ENCODE data around the gene COPS3.

Gene COPS3

DNA sequence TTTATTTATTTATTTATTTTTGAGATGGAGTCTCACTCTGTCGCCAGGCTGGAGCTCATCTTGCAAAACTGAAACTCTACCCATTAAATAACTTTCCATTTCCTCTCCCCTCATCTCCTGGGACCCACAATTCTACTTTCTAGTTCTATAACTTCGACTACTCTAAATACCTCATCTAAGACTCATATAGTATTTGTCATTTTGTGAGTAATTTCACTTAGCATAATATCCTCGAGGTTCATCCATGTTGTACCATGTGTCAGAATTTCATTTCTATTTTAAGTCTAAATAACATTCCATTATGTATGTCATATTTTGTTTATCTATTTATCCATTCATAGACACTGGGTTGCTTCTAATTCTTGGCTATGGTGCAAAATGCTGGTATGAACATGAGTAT lies 17.1 kb upstream of the COPS3 start:
- TF ChIP-seq, protein P1, sequence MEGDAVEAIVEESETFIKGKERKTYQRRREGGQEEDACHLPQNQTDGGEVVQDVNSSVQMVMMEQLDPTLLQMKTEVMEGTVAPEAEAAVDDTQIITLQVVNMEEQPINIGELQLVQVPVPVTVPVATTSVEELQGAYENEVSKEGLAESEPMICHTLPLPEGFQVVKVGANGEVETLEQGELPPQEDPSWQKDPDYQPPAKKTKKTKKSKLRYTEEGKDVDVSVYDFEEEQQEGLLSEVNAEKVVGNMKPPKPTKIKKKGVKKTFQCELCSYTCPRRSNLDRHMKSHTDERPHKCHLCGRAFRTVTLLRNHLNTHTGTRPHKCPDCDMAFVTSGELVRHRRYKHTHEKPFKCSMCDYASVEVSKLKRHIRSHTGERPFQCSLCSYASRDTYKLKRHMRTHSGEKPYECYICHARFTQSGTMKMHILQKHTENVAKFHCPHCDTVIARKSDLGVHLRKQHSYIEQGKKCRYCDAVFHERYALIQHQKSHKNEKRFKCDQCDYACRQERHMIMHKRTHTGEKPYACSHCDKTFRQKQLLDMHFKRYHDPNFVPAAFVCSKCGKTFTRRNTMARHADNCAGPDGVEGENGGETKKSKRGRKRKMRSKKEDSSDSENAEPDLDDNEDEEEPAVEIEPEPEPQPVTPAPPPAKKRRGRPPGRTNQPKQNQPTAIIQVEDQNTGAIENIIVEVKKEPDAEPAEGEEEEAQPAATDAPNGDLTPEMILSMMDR (IDR thresholded peaks at IDR 0.05): no peak
- Histone ChIP-seq H3K36me3 (no peaks in the 10 kb centered on the region), H3K9me3 (no peaks in the 10 kb centered on the region), H3K27ac (no peak overlapping the region), H3K27me3 (peaks cover 17% of the 10 kb centered on the region), H3K4me3 (ENCODE audit: low read depth in 1 of 2, low read length in 1 of 2) (no peak overlapping the region), H3K4me1 (ENCODE audit: control insufficient read depth in 1 of 2, insufficient read depth in 1 of 2, low read depth in 1 of 2, low read length in 1 of 2) (peaks cover 15 to 17% of the 10 kb centered on the region in 2 experiments)

DNA sequence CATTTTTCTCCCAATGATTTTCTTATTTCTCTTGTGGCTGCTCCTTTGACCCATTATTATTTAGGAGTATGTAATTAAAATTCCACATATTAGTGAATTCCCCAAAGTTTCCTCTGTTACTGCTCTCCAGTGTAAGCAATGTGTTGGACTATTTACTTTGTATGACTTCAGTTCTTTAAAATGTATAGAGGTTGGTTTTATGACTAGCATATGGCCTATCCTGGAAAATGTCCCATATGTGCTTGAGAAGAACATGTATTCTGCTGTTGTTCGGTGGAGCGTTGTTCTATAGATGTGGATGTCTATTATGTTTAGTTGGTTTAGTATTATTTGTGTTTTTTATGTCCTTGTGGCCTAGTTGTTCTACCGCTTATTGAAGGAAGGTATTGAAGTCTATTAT lies 16.2 kb upstream of the COPS3 start:
- no peaks in the 10 kb centered on the region for H3K9me3 ChIP-seq
- TF ChIP-seq, protein P1 (IDR thresholded peaks at IDR 0.05): no peak
- H3K4me3 ChIP-seq (ENCODE audit: low read depth in 1 of 2, low read length in 1 of 2): no peak overlapping the region
- H3K4me1 ChIP-seq (ENCODE audit: control insufficient read depth in 1 of 2, insufficient read depth in 1 of 2, low read depth in 1 of 2, low read length in 1 of 2): peaks cover 10% of the 10 kb centered on the region in 2 experiments
- H3K27me3 ChIP-seq: peaks cover 17% of the 10 kb centered on the region
- H3K27ac ChIP-seq: no peak overlapping the region
- H3K36me3 ChIP-seq: no peaks in the 10 kb centered on the region

GRCh38 chr17:17295141-17295540 lies 14.1 kb upstream of the COPS3 start:
- no peak overlapping the region for H3K27ac ChIP-seq
- H3K36me3 ChIP-seq: no peaks in the 10 kb centered on the region
- no peaks in the 10 kb centered on the region for H3K27me3 ChIP-seq
- H3K4me3 ChIP-seq (ENCODE audit: low read depth in 1 of 2, low read length in 1 of 2): no peak overlapping the region
- H3K4me1 ChIP-seq (ENCODE audit: control insufficient read depth in 1 of 2, insufficient read depth in 1 of 2, low read depth in 1 of 2, low read length in 1 of 2): no peaks in the 10 kb centered on the region
- TF ChIP-seq, protein P1 (IDR thresholded peaks at IDR 0.05): no peak
- H3K9me3 ChIP-seq: no peaks in the 10 kb centered on the region

DNA sequence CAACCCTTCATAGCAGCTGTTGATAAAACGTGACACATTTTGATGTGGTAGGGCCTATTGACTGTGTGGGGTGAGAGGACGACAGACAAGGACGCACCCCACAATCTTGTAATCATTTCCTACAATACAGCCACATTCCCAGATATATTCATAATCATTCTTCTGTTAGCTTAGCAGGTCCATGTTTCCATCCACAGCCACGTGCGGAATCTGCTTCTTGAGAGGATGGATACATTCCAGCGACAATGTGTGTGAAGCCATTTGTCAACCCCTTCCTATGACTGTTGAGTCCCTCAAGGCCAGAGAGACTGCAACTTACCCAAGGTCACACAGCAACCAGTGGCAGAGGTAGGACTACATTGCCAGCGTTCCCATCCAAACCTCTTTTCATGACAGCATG lies 8.7 kb upstream of the COPS3 start:
- H3K4me1 ChIP-seq (ENCODE audit: control insufficient read depth in 1 of 2, insufficient read depth in 1 of 2, low read depth in 1 of 2, low read length in 1 of 2): no peaks in the 10 kb centered on the region
- H3K4me3 ChIP-seq (ENCODE audit: low read depth in 1 of 2, low read length in 1 of 2): no peak overlapping the region
- H3K27me3 ChIP-seq: no peaks in the 10 kb centered on the region
- H3K36me3 ChIP-seq: no peaks in the 10 kb centered on the region
- no peak overlapping the region for H3K27ac ChIP-seq
- H3K9me3 ChIP-seq: no peaks in the 10 kb centered on the region
- TF ChIP-seq, protein P1 (IDR thresholded peaks at IDR 0.05): no peak

- TF ChIP-seq, protein P1 (IDR thresholded peaks at IDR 0.05): no peak
- no peaks in the 10 kb centered on the region for H3K36me3 ChIP-seq
- H3K27ac ChIP-seq: no peak overlapping the region
- H3K27me3 ChIP-seq: no peaks in the 10 kb centered on the region
- H3K9me3 ChIP-seq: no peaks in the 10 kb centered on the region
- H3K4me3 ChIP-seq (ENCODE audit: low read depth in 1 of 2, low read length in 1 of 2): no peak overlapping the region
- H3K4me1 ChIP-seq (ENCODE audit: control insufficient read depth in 1 of 2, insufficient read depth in 1 of 2, low read depth in 1 of 2, low read length in 1 of 2): no peaks in the 10 kb centered on the region
These were observed 8.0 kb upstream of the COPS3 start for GRCh38 chr17:17289086-17289485.

DNA sequence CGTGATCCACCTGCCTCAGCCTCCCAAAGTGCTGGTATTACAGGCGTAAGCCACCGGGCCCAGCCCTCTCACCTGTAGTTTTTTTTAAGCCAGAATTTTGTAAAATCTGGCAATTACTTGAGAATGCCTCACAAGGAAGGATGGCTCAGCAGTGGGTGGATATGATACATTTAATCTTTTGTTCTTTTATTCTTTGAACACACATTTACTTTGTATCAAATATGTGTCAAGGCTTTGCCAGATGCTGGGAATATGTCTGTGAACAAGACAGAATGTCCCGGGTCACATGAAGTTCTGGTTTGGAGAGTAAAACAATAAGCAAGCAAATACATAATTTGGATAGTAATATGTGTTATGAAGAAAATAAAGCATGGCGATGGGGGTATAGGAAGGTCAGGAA lies 4.9 kb upstream of the COPS3 start:
- H3K9me3 ChIP-seq: no peaks in the 10 kb centered on the region
- H3K4me3 ChIP-seq (ENCODE audit: low read depth in 1 of 2, low read length in 1 of 2): no peak overlapping the region
- no peaks in the 10 kb centered on the region for H3K36me3 ChIP-seq
- H3K27me3 ChIP-seq: no peaks in the 10 kb centered on the region
- H3K4me1 ChIP-seq (ENCODE audit: control insufficient read depth in 1 of 2, insufficient read depth in 1 of 2, low read depth in 1 of 2, low read length in 1 of 2): peaks cover 11 to 18% of the 10 kb centered on the region in 2 experiments
- no peak overlapping the region for H3K27ac ChIP-seq
- TF ChIP-seq, protein P1 (IDR thresholded peaks at IDR 0.05): no peak
